Measurements from ENCODE around the gene FBXW11. TPM values are rescaled to one million over a fixed set of nuclear protein-coding genes. Genes with fewer than 3 reads are reported as not detected.

The FBXW11 gene
- total RNA-seq, 2 donors from 2014 or later = 54.7 to 61.4 TPM

DNA sequence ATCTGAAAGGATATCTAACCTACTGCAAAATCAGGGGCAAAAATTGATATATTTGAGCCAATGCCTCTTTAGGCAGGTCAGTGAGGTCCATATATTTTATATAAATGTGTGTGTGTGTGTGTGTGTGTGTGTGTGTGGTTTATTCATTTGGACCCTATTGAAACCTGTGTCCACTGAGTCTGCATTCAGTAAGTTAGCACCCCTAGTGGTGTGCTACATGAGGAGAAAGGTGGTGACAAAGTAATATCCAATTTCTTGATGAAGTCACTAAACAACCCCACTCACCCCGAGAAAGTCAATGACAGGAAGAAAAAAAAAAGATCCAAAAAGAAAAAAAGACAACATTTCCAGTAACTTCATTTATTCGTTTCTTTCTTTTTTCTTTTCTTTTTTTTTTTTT, 4.1 kb downstream of the FBXW11 start:
- H3K36me3 ChIP-seq = no peaks in the 10 kb centered on the region
- H3K27ac ChIP-seq = no peak overlapping the region
- H3K9me3 ChIP-seq = no peaks in the 10 kb centered on the region
- intact Hi-C loops (cut with DNase I) = loop anchor here (5.0 to 10.0 kb wide), 2 partner anchors 58 to 185 kb away; partner anchors contain the start of gene STK10
- 33% methylated on average over 2 of the region's 2 CpGs for WGBS
- no peak for DNase-seq (ENCODE audit: low spot score)
- H3K4me3 ChIP-seq = no peak overlapping the region
- peaks cover 16% of the 10 kb centered on the region for H3K4me1 ChIP-seq (replicated peaks)
- no peaks in the 10 kb centered on the region for H3K27me3 ChIP-seq (replicated peaks; ENCODE audit: insufficient read depth)
- TF ChIP-seq POLR2AphosphoS5 (IDR thresholded peaks at IDR 0.05) (no peak), POLR2A (IDR thresholded peaks at IDR 0.05) (no peak), CTCF (IDR thresholded peaks at IDR 0.05) (peak in 2 of 4 experiments; percentile 18 to 23)

- no peak for DNase-seq (ENCODE audit: low spot score)
- WGBS = 41% methylated on average over 5 of the region's 5 CpGs
- TF ChIP-seq POLR2AphosphoS5 (IDR thresholded peaks at IDR 0.05) (peak; percentile 30), CTCF (IDR thresholded peaks at IDR 0.05) (no peak)
- Histone ChIP-seq H3K4me1 (replicated peaks) (peaks cover 16% of the 10 kb centered on the region), H3K27me3 (replicated peaks; ENCODE audit: insufficient read depth) (no peaks in the 10 kb centered on the region), H3K36me3 (no peaks in the 10 kb centered on the region), H3K9me3 (no peaks in the 10 kb centered on the region), H3K4me3 (no peak overlapping the region), H3K27ac (peak overlapping the region in 1 of 2 donors; percentile 24)
- intact Hi-C loops (cut with DNase I) = loop anchor here (5.0 to 10.0 kb wide), 2 partner anchors 55 to 187 kb away; partner anchors contain the start of gene STK10
These were observed 6.6 kb downstream of the FBXW11 start for GRCh38 chr5:171999877-172000276.

DNA sequence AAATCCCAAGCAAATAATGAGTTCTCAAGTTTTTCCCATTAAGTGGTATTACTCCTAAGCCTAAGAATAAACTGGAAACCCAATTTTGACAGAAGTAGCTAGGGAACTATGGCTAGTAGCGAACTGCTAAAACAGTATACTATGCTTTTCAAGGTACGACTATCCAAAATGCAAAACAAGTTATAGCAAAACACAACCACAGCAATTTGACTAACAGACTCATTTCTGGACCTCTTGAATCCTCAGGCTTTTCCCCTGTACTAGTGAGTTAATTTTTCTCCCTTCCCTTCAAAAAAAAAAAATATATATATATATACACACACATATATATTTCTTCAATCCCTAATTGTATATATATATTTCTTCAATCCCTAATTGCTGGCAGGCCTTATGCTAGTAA, 7.3 kb downstream of the FBXW11 start:
- 90% methylated on average over 2 of the region's 2 CpGs for WGBS
- intact Hi-C loops (cut with DNase I) = no loop called here
- no peak for DNase-seq (ENCODE audit: low spot score)
- no peaks in the 10 kb centered on the region for H3K27me3 ChIP-seq (replicated peaks; ENCODE audit: insufficient read depth)
- H3K4me3 ChIP-seq = no peak overlapping the region
- H3K9me3 ChIP-seq = no peaks in the 10 kb centered on the region
- no peaks in the 10 kb centered on the region for H3K36me3 ChIP-seq
- no peak for TF ChIP-seq CTCF (IDR thresholded peaks at IDR 0.05)
- TF ChIP-seq POLR2A (IDR thresholded peaks at IDR 0.05) = no peak
- no peak for TF ChIP-seq POLR2AphosphoS5 (IDR thresholded peaks at IDR 0.05)
- H3K27ac ChIP-seq = peak overlapping the region in 1 of 2 donors; percentile 24
- peaks cover 14% of the 10 kb centered on the region for H3K4me1 ChIP-seq (replicated peaks)

DNA sequence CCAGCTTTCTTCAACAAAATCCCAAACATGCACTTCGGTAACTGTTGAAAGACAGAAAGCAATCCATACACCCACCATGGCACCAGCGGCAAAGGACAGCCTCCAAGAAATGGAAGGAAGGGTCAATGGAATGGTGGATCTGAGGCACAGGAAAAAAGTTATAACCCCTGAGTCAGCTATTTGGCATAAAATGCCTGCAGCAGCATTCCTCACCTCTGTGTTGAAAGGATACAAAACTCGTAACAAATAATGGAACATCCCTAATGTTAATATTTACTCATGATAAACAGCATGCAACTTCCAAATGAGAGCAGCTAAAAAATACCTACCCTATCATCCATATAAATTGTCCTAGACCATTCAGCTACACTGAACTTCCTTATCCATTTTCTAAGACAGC, 9.4 kb downstream of the FBXW11 start:
- Histone ChIP-seq H3K27me3 (replicated peaks; ENCODE audit: insufficient read depth) (no peaks in the 10 kb centered on the region), H3K27ac (no peak overlapping the region), H3K9me3 (no peaks in the 10 kb centered on the region), H3K36me3 (no peaks in the 10 kb centered on the region), H3K4me3 (no peak overlapping the region), H3K4me1 (replicated peaks) (peaks cover 4% of the 10 kb centered on the region)
- DNase-seq (ENCODE audit: low spot score) = no peak
- intact Hi-C loops (cut with DNase I) = no loop called here
- TF ChIP-seq CTCF (IDR thresholded peaks at IDR 0.05) (no peak), POLR2AphosphoS5 (IDR thresholded peaks at IDR 0.05) (peak; percentile 29)
- 60% methylated on average over 3 of the region's 3 CpGs for WGBS

DNA sequence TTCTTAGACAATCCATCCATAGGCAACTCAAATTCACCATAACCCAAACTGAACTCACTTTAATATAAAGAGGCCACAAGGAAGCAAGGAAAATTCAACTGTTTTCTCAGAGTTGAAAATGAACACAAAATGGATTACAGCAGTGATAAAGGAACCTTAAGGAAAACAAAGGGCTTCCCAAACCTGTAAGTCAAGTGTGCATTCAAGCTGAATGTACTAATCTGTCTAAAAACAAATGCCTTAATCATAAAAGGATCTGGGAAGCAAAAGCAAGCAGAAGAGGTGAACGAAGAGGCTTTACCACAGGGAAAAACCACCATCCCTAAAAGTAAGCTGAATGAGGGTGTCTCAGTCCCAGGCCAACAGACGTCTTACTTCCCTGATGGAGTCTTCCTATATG, 13.6 kb downstream of the FBXW11 start:
- DNase-seq (ENCODE audit: low spot score) = no peak
- peak overlapping the region; percentile 13 to 20 for H3K27ac ChIP-seq
- 55% methylated on average over 2 of the region's 2 CpGs for WGBS
- TF ChIP-seq CTCF (IDR thresholded peaks at IDR 0.05) (no peak), POLR2AphosphoS5 (IDR thresholded peaks at IDR 0.05) (no peak), POLR2A (IDR thresholded peaks at IDR 0.05) (no peak)
- intact Hi-C loops (cut with DNase I) = no loop called here
- no peaks in the 10 kb centered on the region for H3K27me3 ChIP-seq (replicated peaks; ENCODE audit: insufficient read depth)
- H3K36me3 ChIP-seq = no peaks in the 10 kb centered on the region
- H3K9me3 ChIP-seq = no peaks in the 10 kb centered on the region
- H3K4me3 ChIP-seq = no peak overlapping the region
- no peaks in the 10 kb centered on the region for H3K4me1 ChIP-seq (replicated peaks)
